ENCODE results near the gene CGB1. TPM values are rescaled to one million over a fixed set of nuclear protein-coding genes. Genes with fewer than 3 reads are reported as not detected.
A peak's percentile ranks its signal among the peaks of the same experiment; 100 is the strongest.

Gene CGB1
- total and polyA plus RNA-seq, 2 of the 13 experiments (the other 11 are each of a cell fraction or from before 2014, with no cell fraction given), result not detected

- peak; percentile 50; the same call in 1 of the 2 replicates for TF ChIP-seq TBX3 (IDR thresholded peaks at IDR 0.05; ENCODE audit: borderline replicate concordance)
- TF ChIP-seq HNRNPLL (IDR thresholded peaks at IDR 0.05; ENCODE audit: low read depth, low read length, poor library complexity, severe bottlenecking), result peak; percentile 80
- TF ChIP-seq POGK (CRISPR knock-in tag; conservative IDR thresholded peaks at IDR 0.05), result peak; percentile 83
- no peak for TF ChIP-seq ZNF629 (CRISPR knock-in tag; conservative IDR thresholded peaks at IDR 0.05)
- peak; percentile 73 for TF ChIP-seq ZFX (CRISPR knock-in tag; IDR thresholded peaks at IDR 0.05; ENCODE audit: low read depth)
- TF ChIP-seq AGO1 (IDR thresholded peaks at IDR 0.05; ENCODE audit: low read depth, low read length, poor library complexity, severe bottlenecking), result peak; percentile 76
- TF ChIP-seq ZNF33A (CRISPR knock-in tag; IDR thresholded peaks at IDR 0.05; ENCODE audit: borderline replicate concordance), result peak; percentile 86; the same call in 1 of the 2 replicates
- TF ChIP-seq HDAC1 (CRISPR knock-in tag; IDR thresholded peaks at IDR 0.05), result peak; percentile 70
- no peak for TF ChIP-seq ZSCAN12 (CRISPR knock-in tag; IDR thresholded peaks at IDR 0.05)
- 0 out of 2 replicates have a peak, but pooled peaks have one; percentile 13 for TF ChIP-seq ZBTB20 (CRISPR knock-in tag; IDR thresholded peaks at IDR 0.05; ENCODE audit: borderline replicate concordance, low read depth)
- 0 out of 2 replicates have a peak, but pooled peaks have one; percentile 54 for TF ChIP-seq ZNF337 (CRISPR knock-in tag; IDR thresholded peaks at IDR 0.05; ENCODE audit: borderline replicate concordance, low read depth)
- TF ChIP-seq NCOR1 (IDR thresholded peaks at IDR 0.05; ENCODE audit: borderline replicate concordance, low read length), result peak; percentile 40; the same call in 1 of the 2 replicates
- TF ChIP-seq SP1 (IDR thresholded peaks at IDR 0.05), result no peak
- TF ChIP-seq SP1 (CRISPR knock-in tag; IDR thresholded peaks at IDR 0.05), result peak; percentile 94
- TF ChIP-seq FOXK1 (CRISPR knock-in tag; IDR thresholded peaks at IDR 0.05; ENCODE audit: borderline replicate concordance, low read depth), result peak; percentile 44; the same call in 1 of the 2 replicates
- TF ChIP-seq, protein P1, sequence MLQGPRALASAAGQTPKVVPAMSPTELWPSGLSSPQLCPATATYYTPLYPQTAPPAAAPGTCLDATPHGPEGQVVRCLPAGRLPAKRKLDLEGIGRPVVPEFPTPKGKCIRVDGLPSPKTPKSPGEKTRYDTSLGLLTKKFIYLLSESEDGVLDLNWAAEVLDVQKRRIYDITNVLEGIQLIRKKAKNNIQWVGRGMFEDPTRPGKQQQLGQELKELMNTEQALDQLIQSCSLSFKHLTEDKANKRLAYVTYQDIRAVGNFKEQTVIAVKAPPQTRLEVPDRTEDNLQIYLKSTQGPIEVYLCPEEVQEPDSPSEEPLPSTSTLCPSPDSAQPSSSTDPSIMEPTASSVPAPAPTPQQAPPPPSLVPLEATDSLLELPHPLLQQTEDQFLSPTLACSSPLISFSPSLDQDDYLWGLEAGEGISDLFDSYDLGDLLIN (CRISPR knock-in tag; IDR thresholded peaks at IDR 0.05; ENCODE audit: borderline replicate concordance), result 0 out of 2 replicates have a peak, but pooled peaks have one; percentile 15
- TF ChIP-seq, protein P2, sequence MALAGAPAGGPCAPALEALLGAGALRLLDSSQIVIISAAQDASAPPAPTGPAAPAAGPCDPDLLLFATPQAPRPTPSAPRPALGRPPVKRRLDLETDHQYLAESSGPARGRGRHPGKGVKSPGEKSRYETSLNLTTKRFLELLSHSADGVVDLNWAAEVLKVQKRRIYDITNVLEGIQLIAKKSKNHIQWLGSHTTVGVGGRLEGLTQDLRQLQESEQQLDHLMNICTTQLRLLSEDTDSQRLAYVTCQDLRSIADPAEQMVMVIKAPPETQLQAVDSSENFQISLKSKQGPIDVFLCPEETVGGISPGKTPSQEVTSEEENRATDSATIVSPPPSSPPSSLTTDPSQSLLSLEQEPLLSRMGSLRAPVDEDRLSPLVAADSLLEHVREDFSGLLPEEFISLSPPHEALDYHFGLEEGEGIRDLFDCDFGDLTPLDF (CRISPR knock-in tag; IDR thresholded peaks at IDR 0.05), result peak; percentile 61; the same call in 1 of the 2 replicates
- TF ChIP-seq ZNF546 (CRISPR knock-in tag; conservative IDR thresholded peaks at IDR 0.05), result 0 out of 2 replicates have a peak, but pooled peaks have one; percentile 45
- TF ChIP-seq POLR2G (IDR thresholded peaks at IDR 0.05; ENCODE audit: low read depth, low read length), result peak; percentile 80
Observed at GRCh38 chr19:48993175-48994034, 43.3 kb downstream of the CGB1 start, which contains the start of the genes GYS1 and RUVBL2 (continued).
